Kidney (tissue), 14 donors: ENCODE data around the gene BRI3BP. TPM values are rescaled to one million over a fixed set of nuclear protein-coding genes. Genes with fewer than 3 reads are reported as not detected.

Source experiments
- DNase-seq, 5 donors: peaks; one replicate each; pipeline ENCODE4 v3.0.0-alpha.2; 2013 to 2020
- FAIRE-seq: peaks from 2 replicates; lab custom pipeline; 2012; peaks lifted over from hg19 to GRCh38; lab: Jason Lieb, UNC
- H3K27ac ChIP-seq, 2 donors: one replicate each; pipeline ENCODE4 v1.7.0; 2013; ENCODE audit warnings: low read depth in 2 of 2, low read length in 2 of 2, inconsistent platforms in 1 of 2
- H3K27me3 ChIP-seq: one replicate; pipeline ENCODE4 v1.7.1; 2013; ENCODE audit warnings: low read length, inconsistent platforms; ENCODE audit not compliant: control insufficient read depth, insufficient read depth
- H3K36me3 ChIP-seq, 3 donors: one replicate each; pipeline versions ENCODE4 v1.7.0 to v1.7.1; 2013; ENCODE audit warnings: low read length in 3 of 3, control low read depth in 1 of 3, inconsistent platforms in 1 of 3; ENCODE audit not compliant: insufficient read depth in 3 of 3, control insufficient read depth in 2 of 3
- H3K4me1 ChIP-seq, 3 donors: one replicate each; pipeline versions ENCODE4 v1.7.0 to v1.7.1; 2013; ENCODE audit warnings: low read length in 3 of 3, inconsistent platforms in 1 of 3, low read depth in 1 of 3; ENCODE audit not compliant: control insufficient read depth in 2 of 3, insufficient read depth in 2 of 3
- H3K4me3 ChIP-seq, 3 donors: one replicate each; pipeline versions ENCODE4 v1.7.0 to v1.8.1; 2013; ENCODE audit warnings: low read length in 3 of 3, control low read depth in 1 of 3, inconsistent platforms in 1 of 3
- H3K9ac ChIP-seq, 3 donors: one replicate each; pipeline versions ENCODE4 v1.7.0 to v1.7.1; 2013; ENCODE audit warnings: low read length in 3 of 3, control low read depth in 1 of 3, inconsistent platforms in 1 of 3
- H3K9me3 ChIP-seq, 3 donors: one replicate each; pipeline versions ENCODE4 v1.7.0 to v1.7.1; 2013; ENCODE audit warnings: low read length in 3 of 3, control low read depth in 1 of 3, inconsistent platforms in 1 of 3; ENCODE audit not compliant: control insufficient read depth in 2 of 3, insufficient read depth in 1 of 3
- intact Hi-C: fragments of 100-400 bp; cut with DNase I; formaldehyde crosslinking; loops from one replicate; pipeline ENCODE4 v1.11.1; 2022
- polyA plus RNA-seq: library from polyadenylated mRNA; stranded (reverse); fragments of 350-450 nt; fragmentation: Illumina TruSeq; extraction: RNeasy Lipid Tissue Mini Kit (QIAGEN cat#74804); gene quantifications from one replicate; pipeline ENCODE4 v1.2.3, GENCODE V29; 2014; ENCODE audit warnings: low read depth, low replicate concordance; ENCODE audit not compliant: insufficient read depth
- total RNA-seq: library from RNA; stranded (reverse); fragmentation: NEBNext Ultra II Directional; extraction: Animal tissue kit (Norgen Biotek cat#: 25700); gene quantifications from one replicate; pipeline ENCODE4 v1.2.1, GENCODE V29; 2021
- TF ChIP-seq, protein P1 (sequence below): IDR thresholded peaks from 3 replicates; pipeline ENCODE4 v1.5.1; 2012; ENCODE audit warnings: mild to moderate bottlenecking, moderate library complexity, borderline replicate concordance; ENCODE audit not compliant: insufficient read depth; ENCODE audit errors: extremely low read depth
- donor health status: control.
- donor health status: control.
- donor health status: control.
- donor health status: control.
- donor health status: control.
- donor health status: DM: yes; HTN: yes; CAD: no.
- donor health status: Normal renal cell carcinoma (clear cell type).

Gene BRI3BP
- total and polyA plus RNA-seq, 2 donors from 2014 or later: 6.8 to 8.8 TPM

DNA sequence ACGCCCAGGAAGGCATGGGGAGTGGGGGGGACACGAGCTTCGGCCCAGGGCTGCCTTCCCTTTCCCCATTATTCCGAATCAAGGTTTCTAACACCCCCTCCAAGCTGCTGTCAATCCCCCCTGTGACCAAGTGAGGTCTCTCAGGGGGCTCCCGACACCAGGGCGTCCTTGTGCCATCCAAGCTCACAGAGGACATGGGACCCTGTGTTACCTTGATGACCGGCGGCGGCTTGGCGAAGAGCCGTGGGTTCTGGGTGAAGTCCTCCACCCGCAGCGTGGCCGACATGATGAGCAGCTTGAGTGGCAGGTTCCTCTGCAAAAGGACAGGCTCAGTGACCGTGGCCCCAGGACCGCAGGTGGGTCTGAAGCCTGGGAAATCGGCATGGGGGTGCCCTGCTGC is 24.8 kb upstream of the BRI3BP start:
- FAIRE-seq (no peak), DNase-seq (no peak)
- Histone ChIP-seq H3K4me3 (no peak overlapping the region), H3K9ac (no peak overlapping the region), H3K36me3 (peaks cover 0 to 10% (median 4%) of the 10 kb centered on the region in 3 donors), H3K27me3 (no peaks in the 10 kb centered on the region), H3K9me3 (no peaks in the 10 kb centered on the region), H3K27ac (no peak overlapping the region), H3K4me1 (no peaks in the 10 kb centered on the region)
- intact Hi-C loops: no loop called here
- TF ChIP-seq, protein P1, sequence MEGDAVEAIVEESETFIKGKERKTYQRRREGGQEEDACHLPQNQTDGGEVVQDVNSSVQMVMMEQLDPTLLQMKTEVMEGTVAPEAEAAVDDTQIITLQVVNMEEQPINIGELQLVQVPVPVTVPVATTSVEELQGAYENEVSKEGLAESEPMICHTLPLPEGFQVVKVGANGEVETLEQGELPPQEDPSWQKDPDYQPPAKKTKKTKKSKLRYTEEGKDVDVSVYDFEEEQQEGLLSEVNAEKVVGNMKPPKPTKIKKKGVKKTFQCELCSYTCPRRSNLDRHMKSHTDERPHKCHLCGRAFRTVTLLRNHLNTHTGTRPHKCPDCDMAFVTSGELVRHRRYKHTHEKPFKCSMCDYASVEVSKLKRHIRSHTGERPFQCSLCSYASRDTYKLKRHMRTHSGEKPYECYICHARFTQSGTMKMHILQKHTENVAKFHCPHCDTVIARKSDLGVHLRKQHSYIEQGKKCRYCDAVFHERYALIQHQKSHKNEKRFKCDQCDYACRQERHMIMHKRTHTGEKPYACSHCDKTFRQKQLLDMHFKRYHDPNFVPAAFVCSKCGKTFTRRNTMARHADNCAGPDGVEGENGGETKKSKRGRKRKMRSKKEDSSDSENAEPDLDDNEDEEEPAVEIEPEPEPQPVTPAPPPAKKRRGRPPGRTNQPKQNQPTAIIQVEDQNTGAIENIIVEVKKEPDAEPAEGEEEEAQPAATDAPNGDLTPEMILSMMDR: no peak

DNA sequence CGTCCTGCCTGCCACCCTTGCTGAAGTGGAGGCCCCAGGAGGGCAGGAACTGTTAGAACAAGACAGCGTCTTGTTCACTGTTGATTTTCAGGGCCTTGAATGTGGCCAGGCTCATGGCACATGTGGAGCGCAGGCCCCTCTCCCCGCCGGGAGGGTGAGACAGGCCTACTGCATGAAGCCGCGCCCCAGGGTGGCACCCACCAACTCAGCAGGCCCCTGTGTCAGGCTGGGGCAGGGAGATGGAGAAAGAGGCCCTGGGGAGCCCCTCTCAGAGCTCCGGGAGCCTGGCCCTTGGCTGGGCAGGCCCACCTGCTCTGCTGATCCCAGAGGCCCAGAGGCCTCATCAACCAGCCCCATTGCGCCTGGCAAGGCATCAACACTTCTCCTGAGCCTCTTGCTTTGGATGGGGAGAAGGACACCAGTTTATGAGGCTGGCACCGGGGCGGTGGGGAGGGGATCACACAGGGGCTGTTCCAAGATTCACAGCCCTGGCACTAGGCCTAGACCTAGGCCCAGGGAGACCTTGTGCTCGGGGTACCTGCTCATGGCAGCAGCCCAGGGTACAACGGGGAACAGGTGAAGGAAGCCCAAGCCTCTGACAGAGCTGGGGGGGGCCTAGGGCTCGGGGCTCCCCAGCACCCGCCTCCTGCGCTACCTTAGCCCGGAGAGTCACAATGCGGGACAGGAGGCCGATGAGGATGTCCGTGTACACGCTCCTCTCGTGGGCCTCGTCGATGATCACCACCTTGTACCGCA is 22.6 kb upstream of the BRI3BP start:
- DNase-seq: no peak

DNA sequence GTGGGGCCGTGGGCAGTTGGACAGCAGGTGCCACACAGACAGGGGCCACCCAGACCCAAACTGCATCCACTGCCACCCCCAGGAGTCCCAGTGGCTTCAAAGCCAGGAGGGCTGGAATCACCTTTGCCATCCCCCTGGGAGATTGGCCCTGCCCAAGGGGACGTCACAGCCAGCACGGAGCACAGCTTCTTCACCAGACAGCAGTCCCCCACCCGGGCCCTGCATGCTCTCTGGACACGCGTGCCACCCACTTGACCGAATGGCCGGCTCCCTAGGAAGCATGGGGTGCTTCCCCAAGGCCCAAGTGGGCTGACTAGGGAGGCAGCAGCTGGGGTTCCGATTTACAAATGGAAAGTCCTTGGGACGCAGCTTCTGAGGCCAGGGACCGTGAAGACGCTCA is 21.8 kb upstream of the BRI3BP start:
- no peak overlapping the region for H3K9ac ChIP-seq
- no peaks in the 10 kb centered on the region for H3K9me3 ChIP-seq
- H3K36me3 ChIP-seq: peaks cover 0 to 13% (median 8%) of the 10 kb centered on the region in 3 donors
- intact Hi-C loops: no loop called here
- no peaks in the 10 kb centered on the region for H3K4me1 ChIP-seq
- no peak overlapping the region for H3K4me3 ChIP-seq
- DNase-seq (no peak), FAIRE-seq (no peak)
- TF ChIP-seq, protein P1: no peak
- no peaks in the 10 kb centered on the region for H3K27me3 ChIP-seq
- no peak overlapping the region for H3K27ac ChIP-seq

More for the DNA sequence above, 22.6 kb upstream of the BRI3BP start:
- TF ChIP-seq, protein P1: no peak
- no peak for FAIRE-seq
- peaks cover 0 to 13% (median 3%) of the 10 kb centered on the region in 3 donors for H3K36me3 ChIP-seq
- H3K27ac ChIP-seq: no peak overlapping the region
- intact Hi-C loops: no loop called here
- H3K4me3 ChIP-seq: no peak overlapping the region
- H3K9me3 ChIP-seq: no peaks in the 10 kb centered on the region
- no peak overlapping the region for H3K9ac ChIP-seq
- no peaks in the 10 kb centered on the region for H3K4me1 ChIP-seq
- no peaks in the 10 kb centered on the region for H3K27me3 ChIP-seq
